T-cell (primary cell): ENCODE data around the gene CD300LB. TPM values are rescaled to one million over a fixed set of nuclear protein-coding genes. Genes with fewer than 3 reads are reported as not detected.

Experiments used
- ATAC-seq, 4 experiments: fragments of 200-7000 bp in 3 of 4; fragments of 150-1000 bp in 1 of 4; cut with Tn5 transposase; replicated peaks in 1 of 4; 1 replicate in 3 of 4; 2 replicates in 1 of 4; pipeline ENCODE4 v1.10.0; 2021; ENCODE audit warnings: moderate library complexity in 3 of 4, mild to moderate bottlenecking in 2 of 4, moderate number of reproducible peaks in 1 of 4
- CTCF ChIA-PET, 2 donors: fragments of 300-600 bp; sonication (Branson Sonifier 250); formaldehyde crosslinking; loops; one replicate each; lab custom pipeline; 2022; ENCODE audit warnings: antibody characterized with exemption in 2 of 2; lab: Charles Lee
- POLR2A ChIA-PET, 2 donors: fragments of 300-600 bp; sonication (Branson Sonifier 250); formaldehyde crosslinking; loops; one replicate each; lab custom pipeline; 2022; ENCODE audit warnings: antibody characterized with exemption in 2 of 2; lab: Charles Lee
- DNase-seq, 35 experiments: peaks; one replicate each; pipeline versions ENCODE4 v3.0.0 to v3.0.0-alpha.2; 2013 to 2023
- H3K27ac ChIP-seq: one replicate; pipeline ENCODE4 v1.5.1; 2013; ENCODE audit warnings: low read length
- H3K27me3 ChIP-seq, 2 experiments: replicated peaks in 1 of 2; 1 replicate in 1 of 2; 2 replicates in 1 of 2; pipeline versions ENCODE4 v1.6.1 to v1.7.0; 2013; ENCODE audit warnings: low read length in 1 of 2, mixed read lengths in 1 of 2; ENCODE audit not compliant: control insufficient read depth in 2 of 2, insufficient read depth in 2 of 2; ENCODE audit errors: extremely low read depth in 1 of 2
- H3K36me3 ChIP-seq, 2 donors: 1 replicate in 1 of 2; 2 replicates in 1 of 2; pipeline versions ENCODE4 v1.6.1 to v1.7.0; 2013; ENCODE audit warnings: low read length in 1 of 2; ENCODE audit not compliant: control insufficient read depth in 2 of 2, insufficient read depth in 1 of 2; ENCODE audit errors: extremely low read depth in 1 of 2
- H3K4me1 ChIP-seq, 2 experiments: 1 replicate in 1 of 2; 2 replicates in 1 of 2; pipeline versions ENCODE4 v1.6.1 to v1.7.0; 2013; ENCODE audit warnings: low read length in 2 of 2, mixed read lengths in 1 of 2; ENCODE audit not compliant: insufficient read depth in 2 of 2, control insufficient read depth in 1 of 2; ENCODE audit errors: extremely low read depth in 1 of 2
- H3K4me3 ChIP-seq, 2 donors: 1 replicate in 1 of 2; 2 replicates in 1 of 2; pipeline versions ENCODE4 v1.5.1 to v1.7.0; 2013; ENCODE audit warnings: mild to moderate bottlenecking in 2 of 2, low read length in 1 of 2, moderate library complexity in 1 of 2; ENCODE audit not compliant: control insufficient read depth in 1 of 2; ENCODE audit errors: extremely low read depth in 1 of 2
- H3K9me3 ChIP-seq: 2 replicates; pipeline ENCODE4 v1.7.0; 2013
- H3K27ac Mint-ChIP-seq, 2 donors: one replicate each; pipeline ENCODE4 v1.8.0; 2020 to 2021; ENCODE audit warnings: mild to moderate bottlenecking in 2 of 2, mixed read lengths in 2 of 2
- H3K27me3 Mint-ChIP-seq, 2 donors: one replicate each; pipeline ENCODE4 v1.8.0; 2021 to 2022; ENCODE audit warnings: mixed read lengths in 2 of 2
- H3K36me3 Mint-ChIP-seq: one replicate; pipeline ENCODE4 v1.8.0; 2021; ENCODE audit warnings: mixed read lengths
- H3K4me1 Mint-ChIP-seq, 3 donors: one replicate each; pipeline ENCODE4 v1.8.0; 2020 to 2022; ENCODE audit warnings: mixed read lengths in 3 of 3, mild to moderate bottlenecking in 1 of 3
- H3K4me3 Mint-ChIP-seq, 3 donors: one replicate each; pipeline ENCODE4 v1.8.0; 2020 to 2022; ENCODE audit warnings: mild to moderate bottlenecking in 3 of 3, mixed read lengths in 3 of 3, moderate library complexity in 3 of 3
- H3K9me3 Mint-ChIP-seq, 3 donors: one replicate each; pipeline ENCODE4 v1.8.0; 2020 to 2022; ENCODE audit warnings: mixed read lengths in 3 of 3
- WGBS: methylation state at CpG from one replicate; pipeline ENCODE4 v1.1.5; 2013; ENCODE audit warnings: missing lambda C conversion rate; ENCODE audit not compliant: insufficient coverage; 5-methylcytosine and 5-hydroxymethylcytosine counted together
- total RNA-seq, 35 experiments: library from RNA in 6 of 35; stranded (reverse) in 6 of 35; fragments of 120-200 nt in 1 of 35; gene quantifications; one replicate each; pipeline versions ENCODE4 v1.2.1 to v1.2.4 and lab custom pipeline; 2013 to 2026

Gene CD300LB
- total RNA-seq, 5 donors from 2014 or later (not counting 1 experiment from before 2014, with no cell fraction given), result not detected

DNA sequence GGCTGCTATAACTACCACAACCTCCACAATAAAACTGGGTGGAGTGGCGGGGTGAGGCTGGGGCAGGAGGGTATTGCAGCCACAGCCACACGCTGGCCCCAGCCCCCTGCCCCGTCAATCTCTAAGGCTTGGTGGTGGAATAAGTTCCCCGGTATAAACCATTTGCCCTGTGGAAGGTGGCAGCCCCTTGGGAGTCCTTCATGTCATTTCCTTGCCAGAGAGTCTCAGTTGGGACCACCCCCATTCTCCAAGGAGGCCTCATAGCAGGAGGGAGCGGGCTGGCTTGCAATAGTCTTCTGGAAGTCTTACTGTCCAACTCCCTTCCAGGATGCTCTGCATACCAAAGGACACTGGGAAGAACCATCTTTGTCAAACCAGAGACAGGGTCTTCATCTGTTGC, 45.4 kb downstream of the CD300LB start:
- CTCF ChIA-PET, result no interaction called here
- H3K27me3 ChIP-seq, result no peaks in the 10 kb centered on the region
- no peak overlapping the region for H3K27ac ChIP-seq
- H3K9me3 ChIP-seq, result no peaks in the 10 kb centered on the region
- peaks cover 0 to 10% of the 10 kb centered on the region in 2 experiments for H3K4me1 ChIP-seq
- no peak overlapping the region for H3K4me3 ChIP-seq
- peaks cover 41% of the 10 kb centered on the region for H3K36me3 Mint-ChIP-seq
- no peak for DNase-seq
- ATAC-seq, result no peak
- peaks cover 2 to 14% (median 4%) of the 10 kb centered on the region in 3 donors for H3K4me1 Mint-ChIP-seq
- no peak overlapping the region for H3K4me3 Mint-ChIP-seq
- no peak overlapping the region for H3K27ac Mint-ChIP-seq
- H3K27me3 Mint-ChIP-seq, result no peaks in the 10 kb centered on the region
- H3K9me3 Mint-ChIP-seq, result peaks cover 0 to 3% (median 0%) of the 10 kb centered on the region in 3 donors
- POLR2A ChIA-PET, result no interaction called here
- 100% methylated on average over 1 of the region's 5 CpGs for WGBS
- H3K36me3 ChIP-seq, result peaks cover 0 to 17% of the 10 kb centered on the region in 2 donors

GRCh38 chr17:74485022-74485743, 46.1 kb downstream of the CD300LB start:
- no peaks in the 10 kb centered on the region for H3K27me3 ChIP-seq
- ATAC-seq (no peak), DNase-seq (no peak)
- H3K36me3 ChIP-seq, result peaks cover 0 to 19% of the 10 kb centered on the region in 2 donors
- WGBS, result 89% methylated on average over 7 of the region's 9 CpGs
- H3K36me3 Mint-ChIP-seq, result peaks cover 42% of the 10 kb centered on the region
- ChIA-PET POLR2A (no interaction called here), CTCF (interaction anchor here in 1 of 2 donors (1.0 to 1.2 kb wide), 2 partner anchors 11 to 106 kb away, joined by 3 read pairs; no protein-coding TSS in a partner anchor)
- peaks cover 0 to 16% of the 10 kb centered on the region in 2 experiments for H3K4me1 ChIP-seq
- H3K27me3 Mint-ChIP-seq, result no peaks in the 10 kb centered on the region
- H3K4me1 Mint-ChIP-seq, result peaks cover 4 to 19% (median 9%) of the 10 kb centered on the region in 3 donors
- H3K9me3 Mint-ChIP-seq, result peaks cover 0 to 3% (median 0%) of the 10 kb centered on the region in 3 donors
- H3K4me3 Mint-ChIP-seq, result no peak overlapping the region
- no peak overlapping the region for H3K4me3 ChIP-seq
- no peak overlapping the region for H3K27ac ChIP-seq
- peak overlapping the region in 1 of 2 donors; percentile 43 for H3K27ac Mint-ChIP-seq
- no peaks in the 10 kb centered on the region for H3K9me3 ChIP-seq

DNA sequence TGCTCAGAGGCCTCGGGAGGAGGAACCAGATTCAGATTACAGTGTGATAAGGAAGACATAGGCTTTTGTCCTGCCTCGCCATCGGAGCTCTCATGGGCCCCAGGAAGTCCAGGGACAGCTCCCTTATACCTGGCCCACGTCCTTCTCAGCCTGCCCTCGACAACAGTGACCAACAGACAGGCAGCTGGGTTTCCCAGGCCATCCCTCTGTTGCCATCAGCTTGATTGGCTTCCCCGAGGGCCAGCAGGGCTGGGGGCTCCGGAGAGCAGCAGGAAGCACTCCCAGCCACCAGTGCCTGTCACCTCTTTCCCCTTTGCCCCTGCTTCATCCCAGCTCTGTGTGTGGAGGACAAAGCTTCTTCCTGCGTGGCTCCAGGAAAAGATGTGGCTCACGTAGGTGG, 47.2 kb downstream of the CD300LB start:
- H3K36me3 ChIP-seq, result peaks cover 0 to 23% of the 10 kb centered on the region in 2 donors
- no peaks in the 10 kb centered on the region for H3K27me3 ChIP-seq
- 91% methylated on average over 8 of the region's 9 CpGs for WGBS
- Mint-ChIP-seq H3K4me3 (no peak overlapping the region), H3K36me3 (peaks cover 42% of the 10 kb centered on the region), H3K4me1 (peaks cover 15 to 28% (median 20%) of the 10 kb centered on the region in 3 donors), H3K27ac (peak overlapping the region in 1 of 2 donors; percentile 19), H3K9me3 (peaks cover 0 to under 1% (median 0%) of the 10 kb centered on the region in 3 donors), H3K27me3 (no peaks in the 10 kb centered on the region)
- H3K9me3 ChIP-seq, result no peaks in the 10 kb centered on the region
- H3K4me1 ChIP-seq, result peaks cover 5 to 27% of the 10 kb centered on the region in 2 experiments
- no peak overlapping the region for H3K27ac ChIP-seq
- ATAC-seq (no peak), DNase-seq (no peak)
- POLR2A ChIA-PET, result no interaction called here
- H3K4me3 ChIP-seq, result no peak overlapping the region
- CTCF ChIA-PET, result interaction anchor here in 1 of 2 donors (1.0 to 1.2 kb wide), 2 partner anchors 13 to 105 kb away, joined by 3 read pairs; no protein-coding TSS in a partner anchor

DNA sequence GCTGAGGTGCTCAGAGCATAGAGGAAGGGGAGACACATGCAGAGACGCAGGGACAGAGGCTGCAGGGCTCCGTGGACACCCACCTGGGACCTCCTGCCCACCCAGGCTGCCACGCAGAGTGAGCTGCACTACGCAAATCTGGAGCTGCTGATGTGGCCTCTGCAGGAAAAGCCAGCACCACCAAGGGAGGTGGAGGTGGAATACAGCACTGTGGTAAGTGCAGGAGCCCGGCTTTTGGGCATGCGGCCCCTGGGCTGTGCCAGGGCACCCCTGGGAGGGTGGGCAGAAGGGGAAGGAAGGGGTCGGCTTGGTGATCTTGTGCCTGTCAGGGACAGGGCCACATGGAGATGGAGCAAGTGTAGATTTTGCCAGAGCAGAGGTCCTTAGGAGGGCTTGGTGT, 49.7 kb downstream of the CD300LB start:
- Mint-ChIP-seq H3K9me3 (peaks cover 0 to under 1% (median 0%) of the 10 kb centered on the region in 3 donors), H3K36me3 (peaks cover 42% of the 10 kb centered on the region), H3K27ac (peak overlapping the region in 1 of 2 donors; percentile 75), H3K4me1 (peaks cover 33 to 46% (median 40%) of the 10 kb centered on the region in 3 donors), H3K27me3 (no peaks in the 10 kb centered on the region), H3K4me3 (no peak overlapping the region)
- CTCF ChIA-PET, result no interaction called here
- H3K36me3 ChIP-seq, result peaks cover 0 to 23% of the 10 kb centered on the region in 2 donors
- peaks cover 9 to 50% of the 10 kb centered on the region in 2 experiments for H3K4me1 ChIP-seq
- no peak overlapping the region for H3K4me3 ChIP-seq
- H3K9me3 ChIP-seq, result no peaks in the 10 kb centered on the region
- H3K27me3 ChIP-seq, result no peaks in the 10 kb centered on the region
- DNase-seq (no peak), ATAC-seq (no peak)
- WGBS, result 90% methylated on average over 7 of the region's 7 CpGs
- H3K27ac ChIP-seq, result no peak overlapping the region
- POLR2A ChIA-PET, result no interaction called here

- no peak overlapping the region for H3K4me3 ChIP-seq
- ChIA-PET POLR2A (no interaction called here), CTCF (interaction anchor here in 1 of 2 donors (0.8 kb wide), 1 partner anchor 26 kb away, joined by 4 read pairs; no protein-coding TSS in a partner anchor)
- peak overlapping the region; percentile 5 for H3K27ac ChIP-seq
- H3K4me1 ChIP-seq, result peaks cover 9 to 62% of the 10 kb centered on the region in 2 experiments
- H3K27me3 Mint-ChIP-seq, result no peaks in the 10 kb centered on the region
- no peaks in the 10 kb centered on the region for H3K9me3 ChIP-seq
- peak overlapping the region in 1 of 2 donors; percentile 83 for H3K27ac Mint-ChIP-seq
- peaks cover 33 to 52% (median 42%) of the 10 kb centered on the region in 3 donors for H3K4me1 Mint-ChIP-seq
- H3K36me3 ChIP-seq, result peaks cover 0 to 27% of the 10 kb centered on the region in 2 donors
- H3K4me3 Mint-ChIP-seq, result peak overlapping the region in 1 of 3 donors; percentile 69
- ATAC-seq, result no peak
- peaks cover 51% of the 10 kb centered on the region for H3K36me3 Mint-ChIP-seq
- no peaks in the 10 kb centered on the region for H3K27me3 ChIP-seq
- no peak for DNase-seq
- H3K9me3 Mint-ChIP-seq, result peaks cover 0 to 5% (median 4%) of the 10 kb centered on the region in 3 donors
- WGBS, result 86% methylated on average over 6 of the region's 8 CpGs
These were observed 51.0 kb downstream of the CD300LB start for GRCh38 chr17:74480290-74480689.

DNA sequence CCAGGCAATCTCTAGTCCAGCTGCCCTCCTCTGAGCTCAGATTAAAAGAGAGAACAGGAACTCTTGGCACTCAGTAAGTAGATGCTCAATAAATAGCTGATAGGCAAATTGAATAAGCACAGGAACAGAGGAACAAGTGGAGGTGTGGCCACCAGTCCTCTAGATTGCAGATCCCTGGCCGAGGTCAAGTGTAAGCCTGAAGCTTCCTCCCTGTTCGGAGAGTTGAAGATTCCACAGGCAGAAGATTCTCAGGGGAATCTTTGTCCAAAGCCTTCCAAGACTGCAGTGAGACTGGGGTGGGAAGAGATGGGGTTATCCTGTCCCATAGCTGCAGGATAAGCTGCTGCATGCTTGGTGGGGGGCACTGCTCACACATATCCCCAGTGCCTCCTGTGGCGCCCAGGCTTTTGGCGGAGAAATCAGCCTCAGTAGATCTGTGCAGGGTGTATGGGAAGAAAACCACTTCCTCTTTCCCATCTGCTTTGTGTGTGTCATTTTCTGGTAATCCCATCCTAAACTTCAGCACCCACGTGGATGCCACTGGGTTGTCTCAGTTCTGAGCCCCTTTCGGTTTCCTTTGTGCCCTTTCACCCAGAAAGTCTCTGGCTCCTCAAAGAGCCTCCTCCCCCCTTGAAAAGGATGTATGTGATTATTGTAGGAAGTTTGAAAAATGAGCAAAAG, 52.7 kb downstream of the CD300LB start:
- H3K36me3 ChIP-seq, result peaks cover 0 to 30% of the 10 kb centered on the region in 2 donors
- peak in 7 of 35 experiments; percentile 13 to 68 (median 37) for DNase-seq
- ChIA-PET CTCF (no interaction called here), POLR2A (no interaction called here)
- H3K27me3 ChIP-seq, result no peaks in the 10 kb centered on the region
- Mint-ChIP-seq H3K27ac (peak overlapping the region; percentile 83 to 86), H3K36me3 (peaks cover 57% of the 10 kb centered on the region), H3K4me3 (peak overlapping the region; percentile 34 to 69 (median 47)), H3K4me1 (peaks cover 46 to 67% (median 57%) of the 10 kb centered on the region in 3 donors), H3K27me3 (no peaks in the 10 kb centered on the region), H3K9me3 (peaks cover 0 to 8% (median 5%) of the 10 kb centered on the region in 3 donors)
- peak; percentile 49 to 90 (median 76) for ATAC-seq
- peak overlapping the region; percentile 5 for H3K27ac ChIP-seq
- 21% methylated on average over 4 of the region's 6 CpGs for WGBS
- no peak overlapping the region for H3K4me3 ChIP-seq
- H3K9me3 ChIP-seq, result no peaks in the 10 kb centered on the region
- H3K4me1 ChIP-seq, result peaks cover 15 to 77% of the 10 kb centered on the region in 2 experiments
